ENCODE data around the gene SOS2.

SOS2 gene

DNA sequence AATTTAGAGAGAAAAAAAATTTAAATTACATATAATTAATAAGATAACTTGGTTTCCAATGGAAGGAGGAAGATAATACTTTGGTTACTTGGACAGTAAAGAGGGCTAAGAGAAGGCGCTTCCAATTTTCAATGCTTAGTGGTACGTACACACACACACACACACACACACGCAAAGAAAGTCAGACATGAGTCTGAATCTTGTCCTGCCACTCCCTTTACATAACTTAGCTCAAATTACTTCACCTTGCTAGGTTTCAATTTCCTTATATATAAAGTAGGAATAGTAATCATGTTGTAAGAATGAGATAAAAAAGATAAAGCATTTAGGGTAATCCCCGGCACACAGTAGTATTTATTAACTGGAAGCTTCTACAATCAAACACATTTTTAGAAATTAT, 75.3 kb downstream of the SOS2 start:
- TF ChIP-seq, protein P1, sequence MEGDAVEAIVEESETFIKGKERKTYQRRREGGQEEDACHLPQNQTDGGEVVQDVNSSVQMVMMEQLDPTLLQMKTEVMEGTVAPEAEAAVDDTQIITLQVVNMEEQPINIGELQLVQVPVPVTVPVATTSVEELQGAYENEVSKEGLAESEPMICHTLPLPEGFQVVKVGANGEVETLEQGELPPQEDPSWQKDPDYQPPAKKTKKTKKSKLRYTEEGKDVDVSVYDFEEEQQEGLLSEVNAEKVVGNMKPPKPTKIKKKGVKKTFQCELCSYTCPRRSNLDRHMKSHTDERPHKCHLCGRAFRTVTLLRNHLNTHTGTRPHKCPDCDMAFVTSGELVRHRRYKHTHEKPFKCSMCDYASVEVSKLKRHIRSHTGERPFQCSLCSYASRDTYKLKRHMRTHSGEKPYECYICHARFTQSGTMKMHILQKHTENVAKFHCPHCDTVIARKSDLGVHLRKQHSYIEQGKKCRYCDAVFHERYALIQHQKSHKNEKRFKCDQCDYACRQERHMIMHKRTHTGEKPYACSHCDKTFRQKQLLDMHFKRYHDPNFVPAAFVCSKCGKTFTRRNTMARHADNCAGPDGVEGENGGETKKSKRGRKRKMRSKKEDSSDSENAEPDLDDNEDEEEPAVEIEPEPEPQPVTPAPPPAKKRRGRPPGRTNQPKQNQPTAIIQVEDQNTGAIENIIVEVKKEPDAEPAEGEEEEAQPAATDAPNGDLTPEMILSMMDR (conservative IDR thresholded peaks at IDR 0.05; ENCODE audit: low read depth, low read length), result no peak

DNA sequence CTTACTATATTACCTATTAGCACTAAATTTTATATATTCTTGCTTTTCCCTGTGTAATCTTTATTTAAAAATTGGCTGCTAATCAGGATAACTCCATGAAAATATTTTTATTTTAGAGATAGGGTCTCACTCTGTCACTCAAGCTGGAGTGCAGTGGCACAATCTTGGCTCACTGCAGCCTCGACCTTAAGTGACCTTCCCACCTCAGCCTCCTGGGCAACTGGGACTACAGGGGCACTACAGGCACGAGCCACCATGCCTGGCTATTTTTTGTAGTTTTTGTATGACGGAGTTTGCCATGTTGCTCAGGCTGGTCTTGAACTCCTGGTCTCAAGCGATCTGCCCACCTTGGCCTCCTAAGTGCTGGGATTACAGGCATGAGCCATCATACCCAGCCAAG, 82.6 kb downstream of the SOS2 start:
- TF ChIP-seq, protein P1 (conservative IDR thresholded peaks at IDR 0.05; ENCODE audit: low read depth, low read length), result no peak
- no peak for DNase-seq (ENCODE audit: low read depth)
- no peak overlapping the region for H3K4me3 ChIP-seq (ENCODE audit: low read depth, low read length)

More for the DNA sequence above, 75.3 kb downstream of the SOS2 start:
- DNase-seq (ENCODE audit: low read depth), result no peak
- H3K4me3 ChIP-seq (ENCODE audit: low read depth, low read length), result no peak overlapping the region

DNA sequence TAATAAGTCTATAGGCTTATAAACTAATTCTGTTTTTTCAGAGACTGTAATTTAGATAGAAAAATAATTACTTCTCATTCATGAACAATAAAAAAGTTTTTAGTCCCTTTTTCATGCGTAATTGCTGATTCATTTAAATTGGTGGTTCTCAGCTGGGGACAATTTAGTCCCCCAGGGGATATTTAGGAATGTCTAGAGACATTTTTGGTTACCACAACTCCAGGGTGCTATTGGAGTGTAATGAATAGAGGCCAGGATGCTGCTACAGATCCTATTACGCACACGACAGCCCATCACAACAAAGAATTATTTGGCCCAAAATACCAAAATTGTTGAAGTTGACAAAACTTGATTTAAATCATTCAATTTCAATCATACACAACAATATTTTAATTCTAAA, 92.2 kb downstream of the SOS2 start:
- peak; percentile 58 for DNase-seq (ENCODE audit: low read depth)
- TF ChIP-seq, protein P1 (conservative IDR thresholded peaks at IDR 0.05; ENCODE audit: low read depth, low read length), result no peak
- H3K4me3 ChIP-seq (ENCODE audit: low read depth, low read length), result no peak overlapping the region

DNA sequence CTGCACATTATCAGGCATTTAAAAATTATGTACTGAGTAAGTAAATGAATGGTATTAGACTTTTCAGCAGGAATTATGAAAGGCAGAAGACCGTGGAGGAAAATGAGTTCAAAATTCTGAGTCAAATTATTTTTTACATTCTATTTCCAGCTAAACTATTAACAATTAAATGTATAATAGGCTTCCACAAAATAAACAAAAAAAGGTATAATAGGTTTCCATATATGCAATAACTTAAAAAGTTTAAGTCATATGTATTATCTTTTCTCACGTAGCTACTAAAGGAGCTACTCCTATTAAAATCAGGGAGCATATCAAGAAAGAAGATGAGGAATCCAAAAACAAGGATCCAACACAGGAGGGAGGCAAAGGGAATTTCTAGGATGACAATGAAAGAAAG, 103.6 kb downstream of the SOS2 start:
- no peak for DNase-seq (ENCODE audit: low read depth)
- no peak overlapping the region for H3K4me3 ChIP-seq (ENCODE audit: low read depth, low read length)
- TF ChIP-seq, protein P1 (conservative IDR thresholded peaks at IDR 0.05; ENCODE audit: low read depth, low read length), result no peak

DNA sequence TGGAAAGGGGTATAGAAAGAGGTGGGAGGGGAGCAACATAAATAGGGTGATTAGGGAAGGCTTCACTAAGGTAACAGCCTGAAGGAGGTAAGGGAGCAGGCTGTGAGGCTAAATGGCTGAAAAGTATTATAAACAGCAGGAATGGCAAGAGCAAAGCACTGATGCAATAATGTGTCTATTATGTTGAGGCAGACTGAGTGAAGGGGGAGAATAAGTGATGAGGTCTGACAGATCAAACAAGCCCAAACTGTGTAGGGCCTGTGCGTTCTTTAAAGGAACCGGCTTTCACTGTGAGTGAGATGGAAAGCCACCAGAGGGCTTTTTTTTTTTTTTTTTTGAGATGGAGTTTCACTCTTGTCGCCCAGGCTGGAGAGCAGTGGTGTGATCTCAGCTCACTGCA, 108.3 kb downstream of the SOS2 start:
- TF ChIP-seq, protein P1 (conservative IDR thresholded peaks at IDR 0.05; ENCODE audit: low read depth, low read length), result no peak
- no peak for DNase-seq (ENCODE audit: low read depth)
- no peak overlapping the region for H3K4me3 ChIP-seq (ENCODE audit: low read depth, low read length)

DNA sequence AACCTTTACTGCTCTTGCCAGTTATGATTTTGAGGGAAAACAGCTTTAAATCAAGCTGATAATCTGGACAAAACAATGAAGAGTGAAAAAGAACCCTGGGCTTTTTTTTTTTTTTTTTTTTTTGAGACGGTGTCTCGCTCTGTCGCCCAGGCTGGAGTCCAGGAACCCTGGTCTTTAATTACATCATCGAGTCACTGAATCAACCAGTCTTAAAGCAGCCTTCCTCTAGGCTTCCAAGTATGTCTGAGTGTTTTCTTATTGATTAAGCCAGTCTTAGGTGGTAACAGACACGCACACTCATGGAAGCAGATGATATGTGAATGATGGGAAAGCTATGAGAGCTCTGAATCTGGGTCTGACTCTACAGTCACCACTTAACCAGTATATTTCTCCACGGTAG, 109.1 kb downstream of the SOS2 start:
- no peak for DNase-seq (ENCODE audit: low read depth)
- no peak overlapping the region for H3K4me3 ChIP-seq (ENCODE audit: low read depth, low read length)
- TF ChIP-seq, protein P1 (conservative IDR thresholded peaks at IDR 0.05; ENCODE audit: low read depth, low read length), result no peak

DNA sequence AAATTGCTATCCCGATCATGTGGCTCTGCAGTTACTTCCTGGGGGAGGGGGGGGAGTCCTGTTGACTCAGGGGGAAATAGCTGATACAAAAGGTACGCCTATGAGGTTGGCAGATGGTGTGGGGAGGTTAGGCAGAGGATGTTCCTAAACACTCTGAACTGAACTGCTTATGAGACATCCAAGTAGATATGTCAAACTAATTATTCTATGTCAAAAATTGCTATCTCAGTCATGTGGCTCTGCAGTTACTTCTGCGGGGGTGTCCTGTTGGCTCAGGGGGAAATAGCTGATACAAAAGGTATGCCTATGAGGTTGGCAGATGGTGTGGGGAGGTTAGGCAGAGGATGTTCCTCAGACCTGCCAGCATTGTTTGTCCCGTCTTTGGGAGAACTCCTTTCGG, 109.9 kb downstream of the SOS2 start:
- H3K4me3 ChIP-seq (ENCODE audit: low read depth, low read length), result no peak overlapping the region
- TF ChIP-seq, protein P1 (conservative IDR thresholded peaks at IDR 0.05; ENCODE audit: low read depth, low read length), result no peak
- DNase-seq (ENCODE audit: low read depth), result no peak

Measured in choroid plexus epithelial cell (primary cell).